Measurements from ENCODE around the gene SNAPC4.

- TF ChIP-seq CTCF (IDR thresholded peaks at IDR 0.05; ENCODE audit: low read depth, low read length) (no peak), POLR2A (IDR thresholded peaks at IDR 0.05; ENCODE audit: extremely low read depth, insufficient read length) (no peak)
These were observed 9.8 kb upstream of the SNAPC4 start for GRCh38 chr9:136409557-136410455.
